K562 treated with DMSO at 1 percent for 4 hours (cell line): ENCODE measurements around the gene PER3. TPM values are rescaled to one million over a fixed set of nuclear protein-coding genes. Genes with fewer than 3 reads are reported as not detected.

Source experiments
- total RNA-seq: library from RNA; unstranded; fragments of 300-600 nt; gene quantifications from 2 replicates; pipeline ENCODE4 v1.2.3, GENCODE V29; 2022; ENCODE audit not compliant: insufficient read depth

Gene PER3
- 4.1 and 6.1 TPM in 2 replicates for total RNA-seq

GRCh38 chr1:7783826-7784491 lies at the start of gene PER3:
PER3 (plus strand) TSS chr1:7784291; CDS start chr1:7784878, 587 bp downstream.

DNA sequence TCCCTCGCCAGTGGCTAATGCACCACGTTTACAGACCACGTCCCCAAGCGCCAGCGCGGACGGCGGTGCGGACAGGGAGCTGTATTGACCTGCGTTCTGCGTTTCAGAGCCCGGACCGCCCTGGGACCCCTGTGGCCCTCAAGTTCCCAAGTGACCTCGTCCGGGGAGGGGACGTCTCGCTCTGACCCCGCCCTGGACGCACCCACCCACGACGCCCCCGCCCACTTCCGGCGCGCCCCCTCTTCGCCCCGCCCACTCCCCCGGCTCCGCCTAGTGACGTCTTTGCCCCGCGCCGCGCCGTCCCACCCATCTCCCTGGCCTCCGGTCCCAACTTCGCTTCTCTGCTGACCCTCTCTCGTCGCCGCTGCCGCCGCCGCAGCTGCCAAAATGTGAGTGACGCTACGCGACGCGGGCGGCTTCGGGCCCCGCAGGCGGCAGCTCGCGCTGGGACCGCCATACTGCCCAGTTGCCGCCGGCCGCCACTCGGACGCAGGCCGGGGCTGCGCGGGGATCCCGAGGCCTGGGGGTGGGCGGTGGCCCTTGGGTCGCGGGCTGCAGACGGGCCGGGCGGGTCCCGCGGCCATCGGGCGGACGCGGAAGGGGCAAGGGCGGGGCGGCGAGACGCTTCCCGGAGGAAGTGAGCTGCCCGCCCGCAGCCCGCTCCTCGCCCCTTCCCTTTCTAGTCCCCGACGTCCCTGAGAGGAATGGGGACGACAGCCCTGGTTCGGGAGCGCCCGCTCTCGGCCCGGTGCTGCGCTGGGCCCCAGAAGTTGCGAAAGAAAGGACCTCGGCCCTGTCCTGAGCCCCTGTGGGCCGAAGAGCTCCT lies 12.9 kb upstream of the PER3 start, which contains the start of gene VAMP3:
TSS of gene VAMP3 (plus strand) at position 300 of the 826 bp plus-strand sequence. CDS start at position 388, 88 bp downstream.

GRCh38 chr1:7852804-7853683 lies 69.0 kb downstream of the PER3 start, which contains the start of gene UTS2:
UTS2 (minus strand) TSS chr1:7853065; CDS start chr1:7853003, 62 bp downstream.

Other genes starting within 250 kb of the PER3 start
- 37.4 and 41.4 TPM in 2 replicates for gene VAMP3, start 13.0 kb upstream of the PER3 start, total RNA-seq
- gene UTS2, start 68.8 kb downstream of the PER3 start, total RNA-seq: not detected in 2 replicates
- 1.0 and 1.2 TPM in 2 replicates for gene TNFRSF9, start 156.5 kb downstream of the PER3 start, total RNA-seq
- gene PARK7, start 177.4 kb downstream of the PER3 start, total RNA-seq: 335 and 363 TPM in 2 replicates
- gene ERRFI1, start 242.0 kb downstream of the PER3 start, total RNA-seq: 3.1 and 3.9 TPM in 2 replicates